GM12892 (cell line): ENCODE data around the gene NECTIN1.

Source experiments
- POLR2A ChIP-seq: IDR thresholded peaks from 2 replicates; pipeline ENCODE4 v1.6.1; 2011; ENCODE audit warnings: low read depth, low read length, control low read depth
- TAF1 ChIP-seq: IDR thresholded peaks from 2 replicates; pipeline ENCODE4 v1.6.1; 2011; ENCODE audit warnings: low read depth, mild to moderate bottlenecking, control low read depth, low read length, borderline replicate concordance

GRCh38 chr11:119739021-119739703 is 10.2 kb upstream of the NECTIN1 start:
- TF ChIP-seq POLR2A = no peak
- TF ChIP-seq TAF1 = no peak
